CD4-positive, alpha-beta T cell (primary cell): ENCODE measurements around the gene MPRIP. TPM values are rescaled to one million over a fixed set of nuclear protein-coding genes. Genes with fewer than 3 reads are reported as not detected.

Experiments used
- ATAC-seq: fragments of 200-7000 bp; cut with Tn5 transposase; one replicate; pipeline ENCODE4 v1.10.0; 2022; ENCODE audit warnings: mild to moderate bottlenecking; ENCODE audit not compliant: poor library complexity
- CTCF ChIA-PET: fragments of 350-600 bp; sonication (Branson Sonifier 250); formaldehyde crosslinking; loops from one replicate; lab custom pipeline; 2021; ENCODE audit warnings: antibody characterized with exemption, inconsistent platforms; lab: Charles Lee
- POLR2A ChIA-PET: fragments of 350-600 bp; sonication (Branson Sonifier 250); formaldehyde crosslinking; loops from one replicate; lab custom pipeline; 2021; ENCODE audit warnings: antibody characterized with exemption, inconsistent platforms; lab: Charles Lee
- DNase-seq, 14 experiments: peaks; one replicate each; pipeline ENCODE4 v3.0.0-alpha.2; 2013 to 2020; ENCODE audit warnings: mixed read lengths in 2 of 14
- H3K27ac ChIP-seq, 2 donors: one replicate each; pipeline versions ENCODE4 v1.5.1 to v1.7.0; 2013; ENCODE audit warnings: low read length in 2 of 2, low read depth in 1 of 2, mild to moderate bottlenecking in 1 of 2
- H3K27me3 ChIP-seq, 2 experiments: 1 replicate in 1 of 2; 2 replicates in 1 of 2; pipeline versions ENCODE4 v1.6.1 to v1.7.0; 2013; ENCODE audit warnings: low read length in 2 of 2, control low read depth in 1 of 2, mild to moderate bottlenecking in 1 of 2, moderate library complexity in 1 of 2; ENCODE audit not compliant: insufficient read depth in 2 of 2, control insufficient read depth in 1 of 2
- H3K36me3 ChIP-seq: one replicate; pipeline ENCODE4 v1.6.1; 2013; ENCODE audit warnings: low read length, control low read depth; ENCODE audit not compliant: insufficient read depth
- H3K4me1 ChIP-seq: one replicate; pipeline ENCODE4 v1.6.1; 2013; ENCODE audit warnings: low read length, control low read depth; ENCODE audit not compliant: insufficient read depth
- H3K4me3 ChIP-seq: one replicate; pipeline ENCODE4 v1.5.1; 2013; ENCODE audit warnings: mild to moderate bottlenecking, low read length, moderate library complexity
- H3K9me3 ChIP-seq, 2 experiments: 1 replicate in 1 of 2; 2 replicates in 1 of 2; pipeline versions ENCODE4 v1.6.1 to v1.7.0; 2013; ENCODE audit warnings: low read length in 2 of 2, mild to moderate bottlenecking in 2 of 2, control low read depth in 1 of 2, moderate library complexity in 1 of 2; ENCODE audit not compliant: control insufficient read depth in 1 of 2, insufficient read depth in 1 of 2
- H3K27ac Mint-ChIP-seq: one replicate; pipeline ENCODE4 v1.8.0; 2020; ENCODE audit warnings: mixed read lengths
- H3K27me3 Mint-ChIP-seq: one replicate; pipeline ENCODE4 v1.8.0; 2021; ENCODE audit warnings: mixed read lengths
- H3K36me3 Mint-ChIP-seq: one replicate; pipeline ENCODE4 v1.8.0; 2021; ENCODE audit warnings: low read depth, mixed read lengths
- H3K4me1 Mint-ChIP-seq: one replicate; pipeline ENCODE4 v1.8.0; 2021; ENCODE audit warnings: low read depth, mixed read lengths
- H3K4me3 Mint-ChIP-seq: one replicate; pipeline ENCODE4 v1.8.0; 2020; ENCODE audit warnings: mild to moderate bottlenecking, mixed read lengths
- H3K9me3 Mint-ChIP-seq: one replicate; pipeline ENCODE4 v1.8.0; 2020; ENCODE audit warnings: mixed read lengths
- CTCF ChIP-seq: fragments of 200-600 bp; IDR thresholded peaks from one replicate; pipeline ENCODE4 v1.8.0; 2022; ENCODE audit warnings: antibody characterized with exemption, mild to moderate bottlenecking
- intact Hi-C, 2 experiments: fragments of 100-400 bp; cut with DNase I in 1 of 2; cut with micrococcal nuclease in 1 of 2; formaldehyde crosslinking; loops; one replicate each; pipeline versions ENCODE4 v1.15.1 to v1.9.0; 2023 to 2025; cut with DNase I, micrococcal nuclease
- total RNA-seq, 174 experiments: library from RNA in 2 of 174; stranded (reverse) in 2 of 174; gene quantifications; one replicate each; pipeline ENCODE4 v1.2.3 and lab custom pipeline; 2021 to 2026

MPRIP gene
- total RNA-seq, 2 experiments from 2014 or later, result 176 to 188 TPM

GRCh38 chr17:17226451-17227265 lies 184.4 kb downstream of the MPRIP start:
- Mint-ChIP-seq H3K27me3 (no peaks in the 10 kb centered on the region), H3K4me1 (no peaks in the 10 kb centered on the region), H3K36me3 (peaks cover 92% of the 10 kb centered on the region), H3K4me3 (no peak overlapping the region), H3K9me3 (no peaks in the 10 kb centered on the region), H3K27ac (no peak overlapping the region)
- Histone ChIP-seq H3K36me3 (peaks cover 90% of the 10 kb centered on the region), H3K27me3 (no peaks in the 10 kb centered on the region), H3K27ac (no peak overlapping the region), H3K4me1 (no peaks in the 10 kb centered on the region), H3K9me3 (no peaks in the 10 kb centered on the region), H3K4me3 (no peak overlapping the region)
- DNase-seq, result no peak
- ChIA-PET CTCF (no interaction called here), POLR2A (no interaction called here)
- intact Hi-C loops, result no loop called here
- no peak for TF ChIP-seq CTCF
- no peak for ATAC-seq

GRCh38 chr17:17227608-17228520 lies 185.6 kb downstream of the MPRIP start:
- Mint-ChIP-seq H3K36me3 (peaks cover 92% of the 10 kb centered on the region), H3K27me3 (no peaks in the 10 kb centered on the region), H3K27ac (no peak overlapping the region), H3K9me3 (no peaks in the 10 kb centered on the region), H3K4me3 (no peak overlapping the region), H3K4me1 (peaks cover 7% of the 10 kb centered on the region)
- no peak overlapping the region for H3K4me3 ChIP-seq
- intact Hi-C loops, result no loop called here
- no peaks in the 10 kb centered on the region for H3K27me3 ChIP-seq
- H3K27ac ChIP-seq, result no peak overlapping the region
- ChIA-PET CTCF (no interaction called here), POLR2A (interaction anchor here (1.1 kb wide), 1 partner anchor 36 kb away, joined by 3 read pairs; no protein-coding TSS in a partner anchor)
- H3K9me3 ChIP-seq, result no peaks in the 10 kb centered on the region
- no peak for TF ChIP-seq CTCF
- DNase-seq (no peak), ATAC-seq (no peak)
- H3K36me3 ChIP-seq, result peaks cover 92% of the 10 kb centered on the region
- no peaks in the 10 kb centered on the region for H3K4me1 ChIP-seq

GRCh38 chr17:17228521-17229279 lies 186.4 kb downstream of the MPRIP start:
- ChIA-PET CTCF (no interaction called here), POLR2A (interaction anchor here (1.1 kb wide), 1 partner anchor 37 kb away, joined by 3 read pairs; no protein-coding TSS in a partner anchor)
- H3K4me1 ChIP-seq, result no peaks in the 10 kb centered on the region
- H3K27ac Mint-ChIP-seq, result no peak overlapping the region
- no peak overlapping the region for H3K4me3 Mint-ChIP-seq
- H3K9me3 Mint-ChIP-seq, result no peaks in the 10 kb centered on the region
- H3K9me3 ChIP-seq, result no peaks in the 10 kb centered on the region
- TF ChIP-seq CTCF, result no peak
- H3K27ac ChIP-seq, result no peak overlapping the region
- no peak overlapping the region for H3K4me3 ChIP-seq
- H3K27me3 ChIP-seq, result no peaks in the 10 kb centered on the region
- H3K27me3 Mint-ChIP-seq, result no peaks in the 10 kb centered on the region
- ATAC-seq (no peak), DNase-seq (no peak)
- peaks cover 7% of the 10 kb centered on the region for H3K4me1 Mint-ChIP-seq
- H3K36me3 Mint-ChIP-seq, result peaks cover 83% of the 10 kb centered on the region
- intact Hi-C loops, result no loop called here
- H3K36me3 ChIP-seq, result peaks cover 87% of the 10 kb centered on the region
